HEK293T (cell line): ENCODE measurements around the gene BRAF.

Source experiments
- CTCF ChIA-PET: fragments of 350-600 bp; formaldehyde crosslinking; extraction: SDS; loops from one replicate; lab custom pipeline; 2021; ENCODE audit warnings: antibody characterized with exemption, inconsistent platforms; lab: Yijun Ruan, JAX
- POLR2A ChIA-PET: fragments of 350-600 bp; formaldehyde crosslinking; extraction: SDS; loops from one replicate; lab custom pipeline; 2020; ENCODE audit warnings: antibody characterized with exemption, inconsistent platforms; lab: Yijun Ruan, JAX
- DNase-seq: peaks from one replicate; pipeline ENCODE4 v3.0.0; 2012; ENCODE audit warnings: mixed read lengths; ENCODE audit errors: extremely low spot score
- ARNT ChIP-seq: fragments of 450-650 bp; IDR thresholded peaks from 2 replicates; pipeline ENCODE4 v1.6.1; 2017; ENCODE audit warnings: mild to moderate bottlenecking
- BHLHE40 ChIP-seq: fragments of 450-650 bp; IDR thresholded peaks from 2 replicates; pipeline ENCODE4 v1.6.1; 2016; ENCODE audit warnings: mild to moderate bottlenecking, moderate library complexity, borderline replicate concordance
- CTBP1 ChIP-seq: fragments of 450-650 bp; IDR thresholded peaks from 2 replicates; pipeline ENCODE4 v1.6.1; 2016; ENCODE audit warnings: borderline replicate concordance
- ELF4 ChIP-seq: fragments of 450-650 bp; IDR thresholded peaks from 2 replicates; pipeline ENCODE4 v1.6.1; 2017; ENCODE audit warnings: antibody characterized with exemption
- FOXA1 ChIP-seq: fragments of 450-650 bp; IDR thresholded peaks from 2 replicates; pipeline ENCODE4 v1.6.1; 2016; ENCODE audit warnings: mild to moderate bottlenecking
- FOXK2 ChIP-seq: fragments of 450-650 bp; IDR thresholded peaks from 2 replicates; pipeline ENCODE4 v1.6.1; 2016; ENCODE audit warnings: mild to moderate bottlenecking
- FOXM1 ChIP-seq: fragments of 450-650 bp; IDR thresholded peaks from 2 replicates; pipeline ENCODE4 v1.6.1; 2017; ENCODE audit warnings: mild to moderate bottlenecking, borderline replicate concordance
- HDGF ChIP-seq: fragments of 450-650 bp; IDR thresholded peaks from 2 replicates; pipeline ENCODE4 v1.6.1; 2017; ENCODE audit warnings: antibody characterized with exemption, borderline replicate concordance
- L3MBTL2 ChIP-seq: fragments of 450-650 bp; conservative IDR thresholded peaks from 2 replicates; pipeline ENCODE4 v1.6.1; 2016; ENCODE audit warnings: mild to moderate bottlenecking
- LEF1 ChIP-seq: fragments of 450-650 bp; IDR thresholded peaks from 2 replicates; pipeline ENCODE4 v1.6.1; 2017; ENCODE audit warnings: mild to moderate bottlenecking, borderline replicate concordance
- NFRKB ChIP-seq: fragments of 450-650 bp; IDR thresholded peaks from 2 replicates; pipeline ENCODE4 v1.6.1; 2016; ENCODE audit warnings: mild to moderate bottlenecking, moderate library complexity
- SP1 ChIP-seq: fragments of 450-650 bp; IDR thresholded peaks from 2 replicates; pipeline ENCODE4 v1.6.1; 2017
- SUZ12 ChIP-seq: fragments of 450-650 bp; IDR thresholded peaks from 2 replicates; pipeline ENCODE4 v1.6.1; 2016; ENCODE audit warnings: mild to moderate bottlenecking
- TARDBP ChIP-seq: fragments of 450-650 bp; IDR thresholded peaks from 2 replicates; pipeline ENCODE4 v1.6.1; 2016
- ZNF384 ChIP-seq: fragments of 450-650 bp; IDR thresholded peaks from 2 replicates; pipeline ENCODE4 v1.6.1; 2016
- TF ChIP-seq, protein P1 (sequence below): fragments of 450-650 bp; IDR thresholded peaks from 2 replicates; pipeline ENCODE4 v1.6.1; 2016

Gene BRAF

DNA sequence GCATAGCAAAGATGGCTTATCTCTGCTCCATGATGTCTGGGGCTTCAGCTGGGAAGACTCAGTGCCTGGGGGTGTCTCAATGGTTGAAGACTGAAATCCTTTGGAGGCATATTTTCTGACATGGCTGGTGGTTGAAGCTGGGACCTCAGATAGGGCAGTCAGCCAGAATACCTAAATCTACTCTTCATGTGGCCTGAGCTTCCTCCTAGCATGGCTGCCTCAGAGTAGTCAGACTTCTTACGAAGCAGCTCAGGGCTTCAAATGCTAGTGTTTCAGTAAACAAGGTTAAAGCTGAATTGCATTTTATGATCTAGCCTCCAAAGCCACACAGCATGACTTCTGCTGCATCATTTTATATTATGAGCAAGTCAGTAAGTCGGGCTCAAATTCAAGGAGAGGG, 2.6 kb upstream of the BRAF start:
- DNase-seq: no peak
- no peak for TF ChIP-seq NFRKB
- no peak for TF ChIP-seq ELF4
- TF ChIP-seq SUZ12: no peak
- no peak for TF ChIP-seq CTBP1
- no peak for TF ChIP-seq BHLHE40
- no peak for TF ChIP-seq TARDBP
- no peak for TF ChIP-seq HDGF
- no peak for TF ChIP-seq ZNF384
- TF ChIP-seq FOXK2: no peak
- TF ChIP-seq LEF1: no peak
- TF ChIP-seq, protein P1, sequence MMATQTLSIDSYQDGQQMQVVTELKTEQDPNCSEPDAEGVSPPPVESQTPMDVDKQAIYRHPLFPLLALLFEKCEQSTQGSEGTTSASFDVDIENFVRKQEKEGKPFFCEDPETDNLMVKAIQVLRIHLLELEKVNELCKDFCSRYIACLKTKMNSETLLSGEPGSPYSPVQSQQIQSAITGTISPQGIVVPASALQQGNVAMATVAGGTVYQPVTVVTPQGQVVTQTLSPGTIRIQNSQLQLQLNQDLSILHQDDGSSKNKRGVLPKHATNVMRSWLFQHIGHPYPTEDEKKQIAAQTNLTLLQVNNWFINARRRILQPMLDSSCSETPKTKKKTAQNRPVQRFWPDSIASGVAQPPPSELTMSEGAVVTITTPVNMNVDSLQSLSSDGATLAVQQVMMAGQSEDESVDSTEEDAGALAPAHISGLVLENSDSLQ: no peak
- TF ChIP-seq SP1: no peak
- no peak for TF ChIP-seq FOXM1
- no peak for TF ChIP-seq FOXA1
- no peak for TF ChIP-seq L3MBTL2
- CTCF ChIA-PET: no interaction called here
- POLR2A ChIA-PET: interaction anchor here (1.4 kb wide), 1 partner anchor 87 kb away, joined by 6 read pairs; the partner anchor contains the start of gene MRPS33

DNA sequence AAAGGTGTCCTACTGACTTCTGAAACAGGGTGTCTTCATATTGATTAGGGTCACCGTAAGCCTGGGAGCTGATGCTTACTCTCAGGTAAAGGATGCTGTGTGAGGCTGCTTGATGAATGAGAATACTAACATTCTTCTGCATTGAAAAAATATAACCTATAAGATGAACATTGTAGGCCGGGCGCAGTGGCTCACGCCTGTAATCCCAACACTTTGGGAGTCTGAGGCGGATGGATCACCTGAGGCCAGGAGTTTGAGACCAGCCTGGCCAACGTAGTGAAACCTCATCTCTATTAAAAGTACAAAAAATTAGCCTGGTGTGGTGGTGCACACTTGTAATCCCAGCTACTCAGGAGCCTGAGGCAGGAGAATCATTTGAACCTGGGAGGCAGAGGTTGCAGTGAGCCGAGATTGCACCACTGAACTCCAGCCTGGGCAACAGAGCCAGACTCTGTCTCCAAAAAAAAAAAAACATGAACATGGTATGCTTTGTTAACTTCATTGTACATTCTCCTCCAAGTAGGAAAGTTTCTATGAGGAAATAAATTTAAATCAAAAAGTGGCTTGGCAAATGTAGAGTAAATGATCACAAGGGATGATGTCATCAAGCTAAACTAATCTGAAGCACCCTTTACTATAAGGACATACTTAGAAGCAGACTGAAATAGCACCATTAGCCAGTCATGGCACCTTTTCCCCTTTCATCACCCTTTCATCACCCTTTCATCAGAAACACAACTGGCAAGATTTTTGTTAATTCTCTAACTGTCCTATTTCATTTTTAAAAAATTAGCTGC, 1.5 kb upstream of the BRAF start:
- no peak for TF ChIP-seq ZNF384
- TF ChIP-seq HDGF: no peak
- no peak for TF ChIP-seq FOXK2
- no peak for TF ChIP-seq SP1
- no peak for TF ChIP-seq ELF4
- TF ChIP-seq TARDBP: no peak
- no peak for TF ChIP-seq ARNT
- no peak for TF ChIP-seq CTBP1
- no peak for TF ChIP-seq FOXM1
- TF ChIP-seq FOXA1: no peak
- POLR2A ChIA-PET: interaction anchor here (1.4 kb wide), 1 partner anchor 89 kb away, joined by 6 read pairs; the partner anchor contains the start of gene MRPS33
- DNase-seq: no peak
- CTCF ChIA-PET: interaction anchor here (0.6 to 1.2 kb wide), 2 partner anchors 32 to 85 kb away, joined by 3 read pairs; no protein-coding TSS in a partner anchor

DNA sequence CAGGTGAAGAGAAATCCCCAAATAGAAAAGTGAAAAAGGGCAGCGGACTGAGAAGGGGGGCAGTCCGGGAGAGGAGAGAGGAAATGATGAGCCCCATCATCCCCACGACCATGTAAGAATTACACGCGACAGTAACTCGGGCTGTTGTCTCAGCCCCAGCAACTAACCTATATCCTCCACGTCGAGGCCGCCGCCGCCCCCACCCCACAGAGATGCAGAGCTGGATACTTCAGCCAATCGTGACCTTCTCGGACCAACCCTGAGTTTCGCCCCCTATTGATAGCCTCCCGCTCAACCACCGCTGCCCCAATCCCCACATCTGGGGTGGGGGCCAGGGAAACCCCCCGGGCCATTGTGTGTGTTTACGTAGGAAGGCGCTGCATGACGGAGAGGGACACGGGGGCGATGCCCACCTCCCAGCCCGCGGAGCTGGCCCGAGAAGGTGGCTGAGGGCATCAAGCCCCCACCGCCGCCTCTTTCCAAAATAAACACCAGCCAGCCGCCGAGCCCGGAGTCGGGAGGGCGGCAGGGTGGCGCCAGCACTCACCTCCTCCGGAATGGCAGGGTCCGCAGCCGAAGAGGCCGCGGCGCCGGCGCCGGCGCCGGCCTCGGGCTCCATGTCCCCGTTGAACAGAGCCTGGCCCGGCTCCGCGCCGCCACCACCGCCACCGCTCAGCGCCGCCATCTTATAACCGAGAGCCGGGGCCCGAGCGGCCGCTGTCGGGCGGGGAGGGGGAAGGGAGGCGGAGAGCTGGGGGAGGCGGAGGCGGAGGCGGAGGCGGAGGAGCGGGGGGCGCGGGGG, 509 bp downstream of the BRAF start:
- TF ChIP-seq NFRKB: peak; percentile 27; the same call in 1 of the 2 replicates
- TF ChIP-seq FOXM1: peak; percentile 90; the same call in 1 of the 2 replicates
- TF ChIP-seq LEF1: 0 out of 2 replicates have a peak, but pooled peaks have one; percentile 15
- TF ChIP-seq L3MBTL2: peak; percentile 18; the same call in 1 of the 2 replicates
- TF ChIP-seq SUZ12: no peak
- peak; percentile 77 for DNase-seq
- ChIA-PET POLR2A (interaction anchor here (0.6 to 2.8 kb wide), 15 partner anchors 10 to 251 kb away, joined by 3 to 18 read pairs (median 4); partner anchors contain the start of genes ADCK2 and MRPS33), CTCF (interaction anchor here (0.6 to 1.2 kb wide), 3 partner anchors 11 to 113 kb away, joined by 3 to 7 read pairs (median 5); no protein-coding TSS in a partner anchor)

DNA sequence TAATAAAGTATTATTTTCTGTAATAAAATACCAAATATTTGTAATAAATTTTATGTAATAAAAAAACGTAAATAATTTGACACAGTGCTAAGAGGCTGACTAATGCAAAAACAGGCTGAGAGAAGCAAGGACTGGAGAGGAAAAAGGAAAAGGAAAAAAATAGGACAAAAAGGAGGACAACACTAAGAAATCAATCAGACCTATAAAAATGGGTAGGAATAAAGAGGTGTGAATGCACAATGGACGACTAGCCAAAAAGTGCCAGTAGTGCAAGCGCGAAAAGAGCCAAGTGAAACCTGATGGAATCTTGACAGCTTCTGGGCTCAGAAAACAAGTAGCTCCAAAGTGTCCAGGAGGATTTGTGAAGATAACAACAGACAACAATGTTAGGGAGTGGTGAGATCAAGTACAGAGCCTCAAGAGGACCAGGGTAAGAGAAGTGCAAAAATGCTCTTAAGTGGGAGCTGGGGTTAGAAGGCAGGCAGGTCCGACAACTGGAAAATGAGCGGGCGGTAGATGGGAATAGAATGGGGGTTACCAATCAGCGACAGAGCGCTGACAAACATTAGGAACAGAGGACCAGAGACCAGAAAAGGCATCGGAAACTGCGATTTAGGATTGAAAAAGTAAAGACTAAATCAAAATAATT, 1.2 kb downstream of the BRAF start:
- TF ChIP-seq, protein P1: no peak
- no peak for TF ChIP-seq FOXA1
- TF ChIP-seq FOXM1: no peak
- no peak for TF ChIP-seq TARDBP
- TF ChIP-seq NFRKB: no peak
- TF ChIP-seq L3MBTL2: no peak
- TF ChIP-seq BHLHE40: no peak
- no peak for TF ChIP-seq LEF1
- no peak for TF ChIP-seq SUZ12
- TF ChIP-seq ARNT: no peak
- no peak for TF ChIP-seq CTBP1
- no peak for TF ChIP-seq SP1
- TF ChIP-seq ZNF384: no peak
- TF ChIP-seq ELF4: no peak
- no peak for TF ChIP-seq HDGF
- TF ChIP-seq FOXK2: no peak
- peak; percentile 33 for DNase-seq
- CTCF ChIA-PET: interaction anchor here (0.6 to 1.2 kb wide), 3 partner anchors 10 to 112 kb away, joined by 3 to 7 read pairs (median 5); no protein-coding TSS in a partner anchor
- POLR2A ChIA-PET: interaction anchor here (0.6 to 2.8 kb wide), 13 partner anchors 10 to 250 kb away, joined by 3 to 18 read pairs (median 4); partner anchors contain the start of genes ADCK2 and MRPS33

DNA sequence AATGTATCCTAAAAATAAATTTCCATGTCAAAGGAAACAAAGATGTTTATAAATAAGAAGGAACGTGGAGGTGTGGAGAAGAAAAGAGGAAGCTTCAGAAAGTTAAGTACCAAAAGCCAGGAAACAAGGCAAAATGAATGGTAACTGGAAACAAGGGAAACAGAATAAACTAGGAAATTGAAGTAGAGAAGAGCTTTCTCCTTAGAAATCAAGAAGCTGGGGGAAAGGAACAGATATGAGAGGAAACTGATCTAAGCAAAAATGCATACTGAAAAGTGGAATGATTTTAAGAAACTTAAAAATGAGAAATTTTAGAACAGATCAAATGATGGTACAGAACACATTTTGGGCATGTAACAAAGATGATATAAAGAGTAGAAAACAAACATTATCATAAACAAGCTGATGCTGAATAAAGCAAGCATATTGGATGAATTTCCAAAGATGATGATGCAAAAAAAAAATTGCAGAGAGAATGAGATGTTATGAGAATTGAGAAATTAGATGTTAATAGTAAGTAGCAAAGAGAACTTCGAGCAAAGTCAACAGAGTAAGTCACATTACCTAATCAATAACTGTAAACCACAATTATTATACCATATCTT, 1.9 kb downstream of the BRAF start:
- no peak for TF ChIP-seq L3MBTL2
- TF ChIP-seq ARNT: no peak
- no peak for TF ChIP-seq ZNF384
- TF ChIP-seq HDGF: no peak
- CTCF ChIA-PET: interaction anchor here (1.1 kb wide), 1 partner anchor 9 kb away, joined by 3 read pairs; no protein-coding TSS in a partner anchor
- POLR2A ChIA-PET: interaction anchor here (1.9 to 2.8 kb wide), 3 partner anchors 11 to 92 kb away, joined by 5 to 18 read pairs (median 8); partner anchors contain the start of gene MRPS33
- no peak for DNase-seq
